Measurements from ENCODE around the gene PAPPA2. TPM values are rescaled to one million over a fixed set of nuclear protein-coding genes. Genes with fewer than 3 reads are reported as not detected.

The PAPPA2 gene
- total and polyA plus RNA-seq, 9 donors, result 0.01 to 0.69 (median 0.32) TPM; not detected in 4

- Histone ChIP-seq H3K36me3 (no peaks in the 10 kb centered on the region), H3K27ac (no peak overlapping the region), H3K27me3 (no peaks in the 10 kb centered on the region), H3K9me3 (no peaks in the 10 kb centered on the region), H3K4me3 (no peak overlapping the region), H3K4me1 (ENCODE audit: insufficient read depth) (no peaks in the 10 kb centered on the region)
- TF ChIP-seq POLR2A (IDR thresholded peaks at IDR 0.05) (no peak), CTCF (IDR thresholded peaks at IDR 0.05) (no peak), EP300 (IDR thresholded peaks at IDR 0.05) (no peak)
- intact Hi-C loops (cut with DNase I), result no loop called here
- no peak for DNase-seq
- WGBS, 3 donors, result 92 to 95% (median 93%) methylated on average over 9 of the region's 9 CpGs
These were observed 401.2 kb downstream of the PAPPA2 start for GRCh38 chr1:176864211-176864610.

- TF ChIP-seq CTCF (IDR thresholded peaks at IDR 0.05), result no peak
- no peak for TF ChIP-seq POLR2A (IDR thresholded peaks at IDR 0.05)
- no peak for TF ChIP-seq EP300 (IDR thresholded peaks at IDR 0.05)
- Histone ChIP-seq H3K36me3 (no peaks in the 10 kb centered on the region), H3K4me1 (ENCODE audit: insufficient read depth) (no peaks in the 10 kb centered on the region), H3K27ac (no peak overlapping the region), H3K4me3 (no peak overlapping the region), H3K27me3 (no peaks in the 10 kb centered on the region), H3K9me3 (no peaks in the 10 kb centered on the region)
- intact Hi-C loops (cut with DNase I), result no loop called here
- WGBS, 3 donors, result 82 to 93% (median 88%) methylated on average over 1 of the region's 1 CpG
- no peak for DNase-seq
These were observed 403.2 kb downstream of the PAPPA2 start for GRCh38 chr1:176866011-176866714.

GRCh38 chr1:176869577-176869976 is 406.6 kb downstream of the PAPPA2 start:
- Histone ChIP-seq H3K4me3 (no peak overlapping the region), H3K9me3 (no peaks in the 10 kb centered on the region), H3K36me3 (no peaks in the 10 kb centered on the region), H3K27ac (no peak overlapping the region), H3K27me3 (no peaks in the 10 kb centered on the region), H3K4me1 (ENCODE audit: insufficient read depth) (no peaks in the 10 kb centered on the region)
- DNase-seq, result no peak
- intact Hi-C loops (cut with DNase I), result no loop called here
- no peak for TF ChIP-seq POLR2A (IDR thresholded peaks at IDR 0.05)
- no peak for TF ChIP-seq CTCF (IDR thresholded peaks at IDR 0.05)
- no peak for TF ChIP-seq EP300 (IDR thresholded peaks at IDR 0.05)
- 93 to 98% (median 97%) methylated on average over 4 of the region's 4 CpGs for WGBS, 3 donors

- Histone ChIP-seq H3K27me3 (no peaks in the 10 kb centered on the region), H3K9me3 (no peaks in the 10 kb centered on the region), H3K4me3 (no peak overlapping the region), H3K36me3 (no peaks in the 10 kb centered on the region), H3K4me1 (ENCODE audit: insufficient read depth) (no peaks in the 10 kb centered on the region), H3K27ac (no peak overlapping the region)
- WGBS, 3 donors, result 87 to 91% (median 89%) methylated on average over 4 of the region's 4 CpGs
- DNase-seq, result no peak
- TF ChIP-seq CTCF (IDR thresholded peaks at IDR 0.05) (no peak), POLR2A (IDR thresholded peaks at IDR 0.05) (no peak), EP300 (IDR thresholded peaks at IDR 0.05) (no peak)
- intact Hi-C loops (cut with DNase I), result no loop called here
These were observed 414.1 kb downstream of the PAPPA2 start for GRCh38 chr1:176876966-176877515.
